A673 (cell line): ENCODE results near the gene SLC38A8. TPM values are rescaled to one million over a fixed set of nuclear protein-coding genes. Genes with fewer than 3 reads are reported as not detected.

Source experiments
- BruUV-seq: library from RNA; stranded (reverse); fragments of 400-500 nt; replicated peaks from 2 replicates; lab custom pipeline; 2021; lab: Mats Ljungman, UMichigan
- CTCF ChIA-PET: fragments of 300-600 bp; sonication (Branson Sonifier 250); formaldehyde crosslinking; loops from one replicate; lab custom pipeline; 2022; ENCODE audit warnings: antibody characterized with exemption; lab: Charles Lee
- POLR2A ChIA-PET: fragments of 300-600 bp; sonication (Branson Sonifier 250); formaldehyde crosslinking; loops from one replicate; lab custom pipeline; 2022; ENCODE audit warnings: antibody characterized with exemption; ENCODE audit not compliant: low non-redundant PET; lab: Charles Lee
- DNase-seq: peaks from one replicate; pipeline ENCODE4 v3.0.0-alpha.2; 2015; ENCODE audit warnings: low spot score
- H3K27ac ChIP-seq: fragments of 200-600 bp; sonication (generic); 2 replicates; pipeline ENCODE4 v1.5.1; 2016; ENCODE audit warnings: mixed run types, low read depth, mild to moderate bottlenecking, mixed read lengths, antibody characterized with exemption, low read length; ENCODE audit not compliant: poor library complexity, severe bottlenecking
- H3K27me3 ChIP-seq: fragments of 200-600 bp; sonication (generic); replicated peaks from 2 replicates; pipeline ENCODE4 v1.6.1; 2017; ENCODE audit warnings: mixed run types, low read depth, mild to moderate bottlenecking, mixed read lengths, antibody characterized with exemption, low read length; ENCODE audit not compliant: insufficient read depth, poor library complexity
- H3K36me3 ChIP-seq: fragments of 200-600 bp; sonication (generic); 2 replicates; pipeline ENCODE4 v1.6.1; 2016; ENCODE audit warnings: mixed run types, mild to moderate bottlenecking, mixed read lengths, antibody characterized with exemption, low read length; ENCODE audit not compliant: insufficient read depth, poor library complexity, severe bottlenecking
- H3K4me1 ChIP-seq: fragments of 200-600 bp; sonication (generic); 2 replicates; pipeline ENCODE4 v1.6.1; 2017; ENCODE audit warnings: mixed run types, mild to moderate bottlenecking, mixed read lengths, antibody characterized with exemption, low read length; ENCODE audit not compliant: insufficient read depth, poor library complexity, severe bottlenecking
- H3K4me3 ChIP-seq: fragments of 200-600 bp; sonication (generic); 2 replicates; pipeline ENCODE4 v1.5.1; 2016; ENCODE audit warnings: low read depth, mixed run types, mild to moderate bottlenecking, mixed read lengths, low read length; ENCODE audit not compliant: poor library complexity, severe bottlenecking
- H3K9me3 ChIP-seq: fragments of 200-600 bp; sonication (generic); 2 replicates; pipeline ENCODE4 v1.6.1; 2016; ENCODE audit warnings: mixed run types, low read depth, mild to moderate bottlenecking, mixed read lengths, antibody characterized with exemption, low read length; ENCODE audit not compliant: poor library complexity, severe bottlenecking
- CTCF ChIP-seq: fragments of 300-800, 200-600 bp; sonication (generic); conservative IDR thresholded peaks from 2 replicates; pipeline ENCODE4 v1.5.1; 2017; ENCODE audit warnings: low read depth, mild to moderate bottlenecking, antibody characterized with exemption, low read length, moderate library complexity, mixed read lengths
- EZH2 ChIP-seq: fragments of 200-600 bp; sonication (generic); IDR thresholded peaks from 2 replicates; pipeline ENCODE4 v1.6.1; 2017; ENCODE audit warnings: borderline replicate concordance, low read depth, mild to moderate bottlenecking, mixed read lengths, antibody characterized with exemption, low read length; ENCODE audit not compliant: poor library complexity, severe bottlenecking
- intact Hi-C: fragments of 100-400 bp; cut with micrococcal nuclease; formaldehyde crosslinking; loops from one replicate; pipeline ENCODE4 v1.10.0; 2022; ENCODE audit not compliant: unreplicated experiment
- total RNA-seq: library from RNA; stranded (reverse); gene quantifications from 2 replicates; pipeline ENCODE4 v1.2.3, GENCODE V29; 2021

SLC38A8 gene
- total RNA-seq, 1 experiment from 2014 or later, result not detected

GRCh38 chr16:84058664-84059063 is 16.1 kb upstream of the SLC38A8 start:
- Histone ChIP-seq H3K4me1 (no peaks in the 10 kb centered on the region), H3K9me3 (no peaks in the 10 kb centered on the region), H3K27me3 (no peaks in the 10 kb centered on the region), H3K36me3 (peaks cover 51% of the 10 kb centered on the region), H3K27ac (no peak overlapping the region), H3K4me3 (no peak overlapping the region)
- TF ChIP-seq EZH2, result no peak
- TF ChIP-seq CTCF, result no peak
- BruUV-seq, result no TSS peak
- ChIA-PET CTCF (no interaction called here), POLR2A (interaction anchor here (0.6 kb wide), 1 partner anchor 31 kb away, joined by 3 read pairs; no protein-coding TSS in a partner anchor)
- intact Hi-C loops, result no loop called here
- no peak for DNase-seq

- POLR2A ChIA-PET, result interaction anchor here (0.6 kb wide), 1 partner anchor 31 kb away, joined by 3 read pairs; no protein-coding TSS in a partner anchor
- Histone ChIP-seq H3K27me3 (no peaks in the 10 kb centered on the region), H3K4me1 (no peaks in the 10 kb centered on the region), H3K4me3 (no peak overlapping the region), H3K36me3 (peaks cover 51% of the 10 kb centered on the region), H3K27ac (no peak overlapping the region), H3K9me3 (no peaks in the 10 kb centered on the region)
- DNase-seq, result no peak
- intact Hi-C loops, result no loop called here
- BruUV-seq, result no TSS peak
- no peak for TF ChIP-seq EZH2
- no peak for TF ChIP-seq CTCF
- CTCF ChIA-PET, result no interaction called here
These were observed 15.6 kb upstream of the SLC38A8 start for GRCh38 chr16:84058211-84058610.

- POLR2A ChIA-PET, result no interaction called here
- CTCF ChIA-PET, result no interaction called here
- BruUV-seq, result no TSS peak
These were observed 14.3 kb upstream of the SLC38A8 start for GRCh38 chr16:84056933-84057332.

More at GRCh38 chr16:84056933-84057332, 14.3 kb upstream of the SLC38A8 start:
- DNase-seq, result no peak
- intact Hi-C loops, result no loop called here
- Histone ChIP-seq H3K4me3 (no peak overlapping the region), H3K9me3 (no peaks in the 10 kb centered on the region), H3K27me3 (no peaks in the 10 kb centered on the region), H3K36me3 (peaks cover 41% of the 10 kb centered on the region), H3K4me1 (no peaks in the 10 kb centered on the region), H3K27ac (no peak overlapping the region)
- TF ChIP-seq EZH2 (no peak), CTCF (no peak)
